Adrenal gland (tissue), 5 donors: ENCODE measurements around the gene CDNF.

ENCODE experiments used
- POLR2A ChIP-seq, 2 donors: fragments of 450-650 bp; IDR thresholded peaks; one replicate each; pipeline ENCODE4 v1.6.1; 2017; ENCODE audit warnings: antibody characterized with exemption in 2 of 2, mild to moderate bottlenecking in 2 of 2, moderate library complexity in 1 of 2
- TF ChIP-seq, protein P1 (sequence below), 6 experiments: fragments of 450-650 bp in 4 of 6; fragments of 200-600 bp in 2 of 6; sonication (generic) in 1 of 6; IDR thresholded peaks; 1 replicate in 5 of 6; 2 replicates in 1 of 6; pipeline versions ENCODE4 v1.5.1 to v1.8.0; 2016 to 2021; ENCODE audit warnings: antibody characterized with exemption in 6 of 6, mild to moderate bottlenecking in 2 of 6, moderate library complexity in 1 of 6
- donor health status: DM: no; HTN: no; CAD: no.

GRCh38 chr10:14839305-14839695, 1.5 kb upstream of the CDNF start:
- TF ChIP-seq, protein P1, sequence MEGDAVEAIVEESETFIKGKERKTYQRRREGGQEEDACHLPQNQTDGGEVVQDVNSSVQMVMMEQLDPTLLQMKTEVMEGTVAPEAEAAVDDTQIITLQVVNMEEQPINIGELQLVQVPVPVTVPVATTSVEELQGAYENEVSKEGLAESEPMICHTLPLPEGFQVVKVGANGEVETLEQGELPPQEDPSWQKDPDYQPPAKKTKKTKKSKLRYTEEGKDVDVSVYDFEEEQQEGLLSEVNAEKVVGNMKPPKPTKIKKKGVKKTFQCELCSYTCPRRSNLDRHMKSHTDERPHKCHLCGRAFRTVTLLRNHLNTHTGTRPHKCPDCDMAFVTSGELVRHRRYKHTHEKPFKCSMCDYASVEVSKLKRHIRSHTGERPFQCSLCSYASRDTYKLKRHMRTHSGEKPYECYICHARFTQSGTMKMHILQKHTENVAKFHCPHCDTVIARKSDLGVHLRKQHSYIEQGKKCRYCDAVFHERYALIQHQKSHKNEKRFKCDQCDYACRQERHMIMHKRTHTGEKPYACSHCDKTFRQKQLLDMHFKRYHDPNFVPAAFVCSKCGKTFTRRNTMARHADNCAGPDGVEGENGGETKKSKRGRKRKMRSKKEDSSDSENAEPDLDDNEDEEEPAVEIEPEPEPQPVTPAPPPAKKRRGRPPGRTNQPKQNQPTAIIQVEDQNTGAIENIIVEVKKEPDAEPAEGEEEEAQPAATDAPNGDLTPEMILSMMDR (IDR thresholded peaks at IDR 0.05) = no peak
- no peak for TF ChIP-seq POLR2A (IDR thresholded peaks at IDR 0.05)
